WTC11 (cell line): Measurements from ENCODE around the gene CDX1. TPM values are rescaled to one million over a fixed set of nuclear protein-coding genes. Genes with fewer than 3 reads are reported as not detected.

Experiments
- ATAC-seq: fragments of 200-7000 bp; cut with Tn5 transposase; 2 replicates; pipeline ENCODE4 v1.10.0; 2021; ENCODE audit warnings: mild to moderate bottlenecking, moderate library complexity
- CTCF ChIA-PET: fragments of 300-600 bp; sonication (Branson Sonifier 250); formaldehyde crosslinking; loops from one replicate; lab custom pipeline; 2021; ENCODE audit warnings: antibody characterized with exemption; lab: Charles Lee
- POLR2A ChIA-PET: fragments of 350-600 bp; sonication (Branson Sonifier 250); formaldehyde crosslinking; loops from one replicate; lab custom pipeline; 2021; ENCODE audit warnings: antibody characterized with exemption; lab: Charles Lee
- DNase-seq: peaks from one replicate; pipeline ENCODE4 v3.0.0; 2021; ENCODE audit warnings: low spot score
- H3K27ac Mint-ChIP-seq: 2 replicates; pipeline ENCODE4 v1.8.0; 2021; ENCODE audit warnings: mixed read lengths
- H3K27me3 Mint-ChIP-seq: 2 replicates; pipeline ENCODE4 v1.8.0; 2021; ENCODE audit warnings: low read depth, mild to moderate bottlenecking, moderate library complexity, mixed read lengths
- H3K36me3 Mint-ChIP-seq: 2 replicates; pipeline ENCODE4 v1.8.0; 2021; ENCODE audit warnings: mixed read lengths
- H3K4me1 Mint-ChIP-seq: 2 replicates; pipeline ENCODE4 v1.8.0; 2022; ENCODE audit warnings: mixed read lengths
- H3K4me3 Mint-ChIP-seq: 2 replicates; pipeline ENCODE4 v1.8.0; 2021; ENCODE audit warnings: mild to moderate bottlenecking, moderate library complexity, mixed read lengths
- H3K9me3 Mint-ChIP-seq: 2 replicates; pipeline ENCODE4 v1.8.0; 2021; ENCODE audit warnings: mixed read lengths
- CREM ChIP-seq: sonication (generic); formaldehyde crosslinking; IDR thresholded peaks from 2 replicates; pipeline ENCODE4 v1.8.1; 2022; ENCODE audit warnings: mild to moderate bottlenecking, missing genetic modification reagents, moderate library complexity
- JAZF1 ChIP-seq: fragments of 250-450 bp; sonication (Bioruptor Pico); IDR thresholded peaks from 2 replicates; pipeline ENCODE4 v1.9.0; 2021; ENCODE audit warnings: moderate library complexity, mild to moderate bottlenecking, inconsistent platforms
- KAT7 ChIP-seq: sonication (generic); formaldehyde crosslinking; IDR thresholded peaks from 2 replicates; pipeline ENCODE4 v1.8.1; 2023; ENCODE audit warnings: missing genetic modification reagents, mild to moderate bottlenecking, borderline replicate concordance
- OVOL2 ChIP-seq: fragments of 250-450 bp; sonication (Bioruptor Pico); IDR thresholded peaks from 2 replicates; pipeline ENCODE4 v1.9.0; 2021; ENCODE audit warnings: mild to moderate bottlenecking, borderline replicate concordance
- RELA ChIP-seq: sonication (generic); formaldehyde crosslinking; IDR thresholded peaks from 2 replicates; pipeline ENCODE4 v1.8.1; 2022; ENCODE audit warnings: missing genetic modification reagents, mild to moderate bottlenecking, borderline replicate concordance
- SMAD3 ChIP-seq: sonication (generic); formaldehyde crosslinking; IDR thresholded peaks from 2 replicates; pipeline ENCODE4 v1.8.0; 2022; ENCODE audit warnings: missing genetic modification reagents, mild to moderate bottlenecking, borderline replicate concordance
- SP1 ChIP-seq: sonication (generic); formaldehyde crosslinking; conservative IDR thresholded peaks from 2 replicates; pipeline ENCODE4 v1.8.1; 2022; ENCODE audit warnings: missing genetic modification reagents
- TEAD1 ChIP-seq: sonication (generic); formaldehyde crosslinking; IDR thresholded peaks from 2 replicates; pipeline ENCODE4 v1.8.0; 2022; ENCODE audit warnings: mild to moderate bottlenecking, missing genetic modification reagents
- total RNA-seq: library from RNA; stranded (reverse); gene quantifications from 3 replicates; pipeline ENCODE4 v1.2.3, GENCODE V29; 2021
- TF ChIP-seq, protein P1 (sequence below): sonication (generic); formaldehyde crosslinking; IDR thresholded peaks from 2 replicates; pipeline ENCODE4 v1.8.0; 2022; ENCODE audit warnings: mild to moderate bottlenecking, missing genetic modification reagents
- TF ChIP-seq, protein P2 (sequence below): sonication (generic); formaldehyde crosslinking; IDR thresholded peaks from 2 replicates; pipeline ENCODE4 v1.8.1; 2023; ENCODE audit warnings: mild to moderate bottlenecking, moderate library complexity, missing genetic modification reagents
- TF ChIP-seq, protein P3 (sequence below): sonication (generic); formaldehyde crosslinking; IDR thresholded peaks from 2 replicates; pipeline ENCODE4 v1.8.0; 2022; ENCODE audit warnings: missing genetic modification reagents
- TF ChIP-seq, protein P4 (sequence below): sonication (generic); formaldehyde crosslinking; IDR thresholded peaks from 2 replicates; pipeline ENCODE4 v1.8.1; 2022; ENCODE audit warnings: mild to moderate bottlenecking, moderate library complexity, missing genetic modification reagents
- TF ChIP-seq, protein P5 (sequence below): fragments of 200-600 bp; IDR thresholded peaks from 2 replicates; pipeline ENCODE4 v1.8.0; 2022; ENCODE audit warnings: antibody characterized with exemption
- TF ChIP-seq, protein P6 (sequence below): sonication (generic); formaldehyde crosslinking; IDR thresholded peaks from 2 replicates; pipeline ENCODE4 v1.8.0; 2022; ENCODE audit warnings: mild to moderate bottlenecking, missing genetic modification reagents

The CDX1 gene
- total RNA-seq, 1 experiment from 2014 or later, result 0.13 TPM

DNA sequence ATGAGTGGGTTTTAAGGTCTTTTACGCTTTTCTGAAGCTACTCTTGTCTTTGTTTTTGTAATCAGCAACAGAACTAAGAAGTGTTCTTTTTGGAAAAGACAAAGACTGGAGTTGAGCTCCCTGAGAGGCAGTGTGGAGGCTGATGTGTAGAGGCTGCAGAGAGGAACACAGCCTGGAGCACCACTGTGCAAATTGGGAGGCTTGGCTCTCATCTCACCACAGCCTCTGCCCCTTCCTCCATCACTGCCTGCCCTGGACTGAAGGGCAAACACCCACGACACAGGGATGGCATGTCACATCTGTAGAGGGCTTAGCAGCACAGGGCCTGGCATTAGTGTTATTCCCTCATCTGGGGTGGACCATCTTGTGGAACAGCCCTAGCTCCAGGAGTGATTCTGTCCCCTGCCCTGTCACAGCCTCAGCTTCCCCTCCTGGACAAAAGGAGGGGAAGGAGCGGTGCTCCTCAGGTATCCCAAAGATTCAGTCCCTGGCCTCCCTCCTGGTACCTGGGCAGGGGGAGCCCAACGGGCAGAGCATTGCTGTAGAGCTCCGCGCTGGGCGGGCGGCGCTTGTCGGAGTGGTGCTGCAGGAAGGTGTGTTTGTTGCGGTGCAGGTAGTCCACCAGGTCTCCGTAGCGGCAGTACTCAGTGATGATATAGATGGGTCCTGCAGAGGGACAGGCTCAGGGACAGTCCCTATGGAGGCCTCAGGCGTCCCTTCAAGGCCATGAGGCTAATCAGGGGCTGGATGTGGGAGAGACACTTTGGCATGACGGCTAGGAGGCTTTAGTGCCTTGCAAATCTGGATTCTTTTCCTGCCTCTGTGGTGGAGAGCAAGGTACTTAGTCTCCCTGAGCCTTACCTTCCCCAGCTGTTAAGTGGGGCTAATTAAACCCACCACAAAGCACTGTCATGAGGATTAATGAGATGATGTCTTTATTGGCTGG is 43.8 kb upstream of the CDX1 start:
- Mint-ChIP-seq H3K27ac (no peak overlapping the region), H3K27me3 (no peaks in the 10 kb centered on the region)
- CTCF ChIA-PET, result interaction anchor here (0.5 to 1.8 kb wide), 26 partner anchors 8 to 133 kb away, joined by 3 to 16 read pairs (median 4); no protein-coding TSS in a partner anchor
- no peak for TF ChIP-seq JAZF1 (CRISPR knock-in tag)
- TF ChIP-seq, protein P1, sequence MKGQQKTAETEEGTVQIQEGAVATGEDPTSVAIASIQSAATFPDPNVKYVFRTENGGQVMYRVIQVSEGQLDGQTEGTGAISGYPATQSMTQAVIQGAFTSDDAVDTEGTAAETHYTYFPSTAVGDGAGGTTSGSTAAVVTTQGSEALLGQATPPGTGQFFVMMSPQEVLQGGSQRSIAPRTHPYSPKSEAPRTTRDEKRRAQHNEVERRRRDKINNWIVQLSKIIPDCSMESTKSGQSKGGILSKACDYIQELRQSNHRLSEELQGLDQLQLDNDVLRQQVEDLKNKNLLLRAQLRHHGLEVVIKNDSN (CRISPR knock-in tag), result no peak
- TF ChIP-seq, all 79 proteins: peak for 0
- ATAC-seq (no peak), DNase-seq (no peak)
- no peaks in the 10 kb centered on the region for H3K36me3 Mint-ChIP-seq
- H3K4me1 Mint-ChIP-seq, result peaks cover 11% of the 10 kb centered on the region
- no peaks in the 10 kb centered on the region for H3K9me3 Mint-ChIP-seq
- no peak overlapping the region for H3K4me3 Mint-ChIP-seq
- POLR2A ChIA-PET, result no interaction called here

DNA sequence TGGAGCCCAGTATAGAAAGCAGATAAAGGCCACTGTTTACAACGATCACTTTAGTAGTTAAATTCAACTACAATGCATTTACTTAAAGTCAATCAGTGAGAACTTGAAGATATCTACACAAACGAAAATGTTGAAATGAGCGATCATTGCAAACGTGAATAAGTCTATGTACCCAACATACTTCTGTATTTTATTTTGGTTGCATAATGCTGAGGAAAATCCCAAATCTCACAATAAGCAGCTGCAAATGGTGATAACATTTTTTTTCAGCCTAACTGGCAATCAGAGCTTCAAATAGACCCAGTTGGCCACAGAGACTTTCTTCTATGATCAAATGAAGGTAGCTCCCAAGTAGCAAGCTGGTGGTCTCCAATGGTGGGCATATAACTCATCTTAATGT is 43.0 kb upstream of the CDX1 start:
- TF ChIP-seq, protein P2, sequence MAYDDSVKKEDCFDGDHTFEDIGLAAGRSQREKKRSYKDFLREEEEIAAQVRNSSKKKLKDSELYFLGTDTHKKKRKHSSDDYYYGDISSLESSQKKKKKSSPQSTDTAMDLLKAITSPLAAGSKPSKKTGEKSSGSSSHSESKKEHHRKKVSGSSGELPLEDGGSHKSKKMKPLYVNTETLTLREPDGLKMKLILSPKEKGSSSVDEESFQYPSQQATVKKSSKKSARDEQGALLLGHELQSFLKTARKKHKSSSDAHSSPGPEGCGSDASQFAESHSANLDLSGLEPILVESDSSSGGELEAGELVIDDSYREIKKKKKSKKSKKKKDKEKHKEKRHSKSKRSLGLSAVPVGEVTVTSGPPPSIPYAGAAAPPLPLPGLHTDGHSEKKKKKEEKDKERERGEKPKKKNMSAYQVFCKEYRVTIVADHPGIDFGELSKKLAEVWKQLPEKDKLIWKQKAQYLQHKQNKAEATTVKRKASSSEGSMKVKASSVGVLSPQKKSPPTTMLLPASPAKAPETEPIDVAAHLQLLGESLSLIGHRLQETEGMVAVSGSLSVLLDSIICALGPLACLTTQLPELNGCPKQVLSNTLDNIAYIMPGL (CRISPR knock-in tag), result no peak
- TF ChIP-seq RELA (CRISPR knock-in tag) (no peak), OVOL2 (CRISPR knock-in tag) (no peak), CREM (CRISPR knock-in tag) (no peak), SP1 (CRISPR knock-in tag) (no peak)
- TF ChIP-seq, protein P3, sequence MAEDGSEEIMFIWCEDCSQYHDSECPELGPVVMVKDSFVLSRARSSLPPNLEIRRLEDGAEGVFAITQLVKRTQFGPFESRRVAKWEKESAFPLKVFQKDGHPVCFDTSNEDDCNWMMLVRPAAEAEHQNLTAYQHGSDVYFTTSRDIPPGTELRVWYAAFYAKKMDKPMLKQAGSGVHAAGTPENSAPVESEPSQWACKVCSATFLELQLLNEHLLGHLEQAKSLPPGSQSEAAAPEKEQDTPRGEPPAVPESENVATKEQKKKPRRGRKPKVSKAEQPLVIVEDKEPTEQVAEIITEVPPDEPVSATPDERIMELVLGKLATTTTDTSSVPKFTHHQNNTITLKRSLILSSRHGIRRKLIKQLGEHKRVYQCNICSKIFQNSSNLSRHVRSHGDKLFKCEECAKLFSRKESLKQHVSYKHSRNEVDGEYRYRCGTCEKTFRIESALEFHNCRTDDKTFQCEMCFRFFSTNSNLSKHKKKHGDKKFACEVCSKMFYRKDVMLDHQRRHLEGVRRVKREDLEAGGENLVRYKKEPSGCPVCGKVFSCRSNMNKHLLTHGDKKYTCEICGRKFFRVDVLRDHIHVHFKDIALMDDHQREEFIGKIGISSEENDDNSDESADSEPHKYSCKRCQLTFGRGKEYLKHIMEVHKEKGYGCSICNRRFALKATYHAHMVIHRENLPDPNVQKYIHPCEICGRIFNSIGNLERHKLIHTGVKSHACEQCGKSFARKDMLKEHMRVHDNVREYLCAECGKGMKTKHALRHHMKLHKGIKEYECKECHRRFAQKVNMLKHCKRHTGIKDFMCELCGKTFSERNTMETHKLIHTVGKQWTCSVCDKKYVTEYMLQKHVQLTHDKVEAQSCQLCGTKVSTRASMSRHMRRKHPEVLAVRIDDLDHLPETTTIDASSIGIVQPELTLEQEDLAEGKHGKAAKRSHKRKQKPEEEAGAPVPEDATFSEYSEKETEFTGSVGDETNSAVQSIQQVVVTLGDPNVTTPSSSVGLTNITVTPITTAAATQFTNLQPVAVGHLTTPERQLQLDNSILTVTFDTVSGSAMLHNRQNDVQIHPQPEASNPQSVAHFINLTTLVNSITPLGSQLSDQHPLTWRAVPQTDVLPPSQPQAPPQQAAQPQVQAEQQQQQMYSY (CRISPR knock-in tag), result no peak
- TF ChIP-seq, protein P4, sequence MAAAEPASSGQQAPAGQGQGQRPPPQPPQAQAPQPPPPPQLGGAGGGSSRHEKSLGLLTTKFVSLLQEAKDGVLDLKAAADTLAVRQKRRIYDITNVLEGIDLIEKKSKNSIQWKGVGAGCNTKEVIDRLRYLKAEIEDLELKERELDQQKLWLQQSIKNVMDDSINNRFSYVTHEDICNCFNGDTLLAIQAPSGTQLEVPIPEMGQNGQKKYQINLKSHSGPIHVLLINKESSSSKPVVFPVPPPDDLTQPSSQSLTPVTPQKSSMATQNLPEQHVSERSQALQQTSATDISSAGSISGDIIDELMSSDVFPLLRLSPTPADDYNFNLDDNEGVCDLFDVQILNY (CRISPR knock-in tag), result no peak
- TF ChIP-seq, all 79 proteins: peak for 0
- no peak overlapping the region for H3K27ac Mint-ChIP-seq
- ChIA-PET POLR2A (no interaction called here), CTCF (interaction anchor here (1.8 kb wide), 2 partner anchors 16 to 133 kb away, joined by 7 to 16 read pairs; no protein-coding TSS in a partner anchor)
- no peaks in the 10 kb centered on the region for H3K9me3 Mint-ChIP-seq
- H3K36me3 Mint-ChIP-seq, result no peaks in the 10 kb centered on the region
- H3K4me3 Mint-ChIP-seq, result no peak overlapping the region
- H3K27me3 Mint-ChIP-seq, result peaks cover under 1% of the 10 kb centered on the region; the same call in 1 of the 2 replicates
- ATAC-seq (no peak), DNase-seq (no peak)
- H3K4me1 Mint-ChIP-seq, result peaks cover 13% of the 10 kb centered on the region

DNA sequence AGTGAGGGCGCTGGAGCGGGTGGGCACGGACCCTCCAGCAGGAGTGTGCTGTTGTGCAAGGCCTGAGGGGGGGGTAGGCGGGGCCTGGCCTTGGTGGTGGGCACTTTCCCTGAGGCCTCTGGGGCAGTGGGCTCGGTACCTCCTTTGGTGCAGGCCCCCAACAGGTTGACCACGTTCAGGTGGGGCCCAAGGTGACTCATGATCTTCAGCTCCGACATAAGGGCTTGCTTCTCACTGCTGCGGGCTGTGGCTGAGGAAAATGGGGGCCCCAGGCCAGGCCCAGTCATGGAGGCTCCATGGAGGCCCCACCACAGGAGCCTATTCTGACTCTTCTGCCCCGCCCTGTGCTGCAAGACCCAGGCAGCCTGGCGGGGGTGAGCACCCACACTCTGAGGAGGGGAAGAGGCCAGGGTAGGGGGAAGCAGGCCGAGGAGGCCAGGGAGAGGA is 42.4 kb upstream of the CDX1 start:
- DNase-seq (no peak), ATAC-seq (no peak)
- ChIA-PET POLR2A (no interaction called here), CTCF (no interaction called here)
- H3K4me1 Mint-ChIP-seq, result peaks cover 13% of the 10 kb centered on the region
- H3K36me3 Mint-ChIP-seq, result no peaks in the 10 kb centered on the region
- no peak overlapping the region for H3K4me3 Mint-ChIP-seq
- H3K27ac Mint-ChIP-seq, result no peak overlapping the region
- no peaks in the 10 kb centered on the region for H3K9me3 Mint-ChIP-seq
- H3K27me3 Mint-ChIP-seq, result peaks cover 3% of the 10 kb centered on the region; the same call in 1 of the 2 replicates
- TF ChIP-seq, protein P5, sequence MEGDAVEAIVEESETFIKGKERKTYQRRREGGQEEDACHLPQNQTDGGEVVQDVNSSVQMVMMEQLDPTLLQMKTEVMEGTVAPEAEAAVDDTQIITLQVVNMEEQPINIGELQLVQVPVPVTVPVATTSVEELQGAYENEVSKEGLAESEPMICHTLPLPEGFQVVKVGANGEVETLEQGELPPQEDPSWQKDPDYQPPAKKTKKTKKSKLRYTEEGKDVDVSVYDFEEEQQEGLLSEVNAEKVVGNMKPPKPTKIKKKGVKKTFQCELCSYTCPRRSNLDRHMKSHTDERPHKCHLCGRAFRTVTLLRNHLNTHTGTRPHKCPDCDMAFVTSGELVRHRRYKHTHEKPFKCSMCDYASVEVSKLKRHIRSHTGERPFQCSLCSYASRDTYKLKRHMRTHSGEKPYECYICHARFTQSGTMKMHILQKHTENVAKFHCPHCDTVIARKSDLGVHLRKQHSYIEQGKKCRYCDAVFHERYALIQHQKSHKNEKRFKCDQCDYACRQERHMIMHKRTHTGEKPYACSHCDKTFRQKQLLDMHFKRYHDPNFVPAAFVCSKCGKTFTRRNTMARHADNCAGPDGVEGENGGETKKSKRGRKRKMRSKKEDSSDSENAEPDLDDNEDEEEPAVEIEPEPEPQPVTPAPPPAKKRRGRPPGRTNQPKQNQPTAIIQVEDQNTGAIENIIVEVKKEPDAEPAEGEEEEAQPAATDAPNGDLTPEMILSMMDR, result no peak
- no peak for TF ChIP-seq SMAD3 (CRISPR knock-in tag)
- no peak for TF ChIP-seq KAT7 (CRISPR knock-in tag)
- TF ChIP-seq, protein P6, sequence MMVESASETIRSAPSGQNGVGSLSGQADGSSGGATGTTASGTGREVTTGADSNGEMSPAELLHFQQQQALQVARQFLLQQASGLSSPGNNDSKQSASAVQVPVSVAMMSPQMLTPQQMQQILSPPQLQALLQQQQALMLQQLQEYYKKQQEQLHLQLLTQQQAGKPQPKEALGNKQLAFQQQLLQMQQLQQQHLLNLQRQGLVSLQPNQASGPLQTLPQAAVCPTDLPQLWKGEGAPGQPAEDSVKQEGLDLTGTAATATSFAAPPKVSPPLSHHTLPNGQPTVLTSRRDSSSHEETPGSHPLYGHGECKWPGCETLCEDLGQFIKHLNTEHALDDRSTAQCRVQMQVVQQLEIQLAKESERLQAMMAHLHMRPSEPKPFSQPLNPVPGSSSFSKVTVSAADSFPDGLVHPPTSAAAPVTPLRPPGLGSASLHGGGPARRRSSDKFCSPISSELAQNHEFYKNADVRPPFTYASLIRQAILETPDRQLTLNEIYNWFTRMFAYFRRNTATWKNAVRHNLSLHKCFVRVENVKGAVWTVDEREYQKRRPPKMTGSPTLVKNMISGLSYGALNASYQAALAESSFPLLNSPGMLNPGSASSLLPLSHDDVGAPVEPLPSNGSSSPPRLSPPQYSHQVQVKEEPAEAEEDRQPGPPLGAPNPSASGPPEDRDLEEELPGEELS (CRISPR knock-in tag), result no peak
- TF ChIP-seq, protein P3 (CRISPR knock-in tag), result no peak
- TF ChIP-seq TEAD1, result no peak
